Activated naive CD4-positive, alpha-beta T cell treated with anti-CD3 and anti-CD28 coated beads, Interleukin-2, amount 50 U/mL, for 72 hours (primary cell): ENCODE measurements around the gene TMEM191B. TPM values are rescaled to one million over a fixed set of nuclear protein-coding genes. Genes with fewer than 3 reads are reported as not detected.
"Not testable (repeated sequence)": the region's sequence is repeated elsewhere in the genome, so short reads cannot be mapped to it uniquely, and the experiment has no call there.

Source experiments
- ATAC-seq, 2 donors: fragments of 150-1000 bp; cut with Tn5 transposase; 2 replicates each; pipeline ENCODE4 v1.10.0; 2021; ENCODE audit warnings: mild to moderate bottlenecking in 2 of 2, moderate library complexity in 2 of 2
- DNase-seq, 2 donors: peaks; one replicate each; pipeline ENCODE4 v3.0.0; 2021 to 2022; ENCODE audit warnings: low spot score in 2 of 2
- H3K27ac Mint-ChIP-seq, 2 donors: one replicate each; pipeline ENCODE4 v1.8.0; 2022; ENCODE audit warnings: mild to moderate bottlenecking in 2 of 2, mixed read lengths in 2 of 2
- H3K36me3 Mint-ChIP-seq, 2 donors: one replicate each; pipeline ENCODE4 v1.8.0; 2022; ENCODE audit warnings: mixed read lengths in 2 of 2
- H3K9me3 Mint-ChIP-seq, 2 donors: one replicate each; pipeline ENCODE4 v1.8.0; 2022; ENCODE audit warnings: mixed read lengths in 2 of 2
- total RNA-seq, 2 donors: library from RNA; stranded (reverse); gene quantifications; one replicate each; pipeline ENCODE4 v1.2.3, GENCODE V29; 2022

Gene TMEM191B
- 1 to 10 TPM; 1.3 to 1.9 TPM for total RNA-seq

GRCh38 chr22:18527752-18528596 lies at the start of gene TMEM191B:
Gene TMEM191B, plus strand, starts transcription at chr22:18527802. Its CDS starts 179 bp downstream, at chr22:18527981.
- not testable (repeated sequence) for H3K36me3 Mint-ChIP-seq

GRCh38 chr22:18496227-18496626 lies 31.4 kb upstream of the TMEM191B start:
- H3K27ac Mint-ChIP-seq, H3K36me3 Mint-ChIP-seq, H3K9me3 Mint-ChIP-seq, ATAC-seq, DNase-seq: not testable (repeated sequence)

More at GRCh38 chr22:18527752-18528596, at the start of gene TMEM191B:
- not testable (repeated sequence) for DNase-seq, H3K27ac Mint-ChIP-seq, H3K9me3 Mint-ChIP-seq
- peak; percentile 21 to 29 for ATAC-seq

GRCh38 chr22:18511327-18511726 lies 16.3 kb upstream of the TMEM191B start:
- not testable (repeated sequence) for H3K27ac Mint-ChIP-seq, ATAC-seq, H3K36me3 Mint-ChIP-seq, H3K9me3 Mint-ChIP-seq, DNase-seq

GRCh38 chr22:18512378-18512777 lies 15.2 kb upstream of the TMEM191B start:
- H3K36me3 Mint-ChIP-seq, H3K9me3 Mint-ChIP-seq, DNase-seq, H3K27ac Mint-ChIP-seq, ATAC-seq: not testable (repeated sequence)

GRCh38 chr22:18513454-18513853 lies 14.1 kb upstream of the TMEM191B start:
- H3K27ac Mint-ChIP-seq, H3K36me3 Mint-ChIP-seq: not testable (repeated sequence)

GRCh38 chr22:18518061-18518460 lies 9.5 kb upstream of the TMEM191B start, which contains the start of gene GGTLC3:
Gene GGTLC3, minus strand, starts transcription at chr22:18518161. Its CDS starts 264 bp downstream, at chr22:18517897.
- DNase-seq, H3K27ac Mint-ChIP-seq, H3K9me3 Mint-ChIP-seq, ATAC-seq, H3K36me3 Mint-ChIP-seq: not testable (repeated sequence)

More at GRCh38 chr22:18513454-18513853, 14.1 kb upstream of the TMEM191B start:
- not testable (repeated sequence) for H3K9me3 Mint-ChIP-seq, ATAC-seq, DNase-seq

- not testable (repeated sequence) for DNase-seq, H3K9me3 Mint-ChIP-seq, H3K36me3 Mint-ChIP-seq
Observed at GRCh38 chr22:18522762-18523161, 4.8 kb upstream of the TMEM191B start.

GRCh38 chr22:18523328-18523727 lies 4.3 kb upstream of the TMEM191B start:
- not testable (repeated sequence) for DNase-seq, H3K36me3 Mint-ChIP-seq, H3K9me3 Mint-ChIP-seq, ATAC-seq, H3K27ac Mint-ChIP-seq

More at GRCh38 chr22:18522762-18523161, 4.8 kb upstream of the TMEM191B start:
- H3K27ac Mint-ChIP-seq, ATAC-seq: not testable (repeated sequence)

- H3K27ac Mint-ChIP-seq, H3K9me3 Mint-ChIP-seq: not testable (repeated sequence)
- ATAC-seq: peak; percentile 81 to 85
Observed at GRCh38 chr22:18528597-18529415, 1.2 kb downstream of the TMEM191B start.

GRCh38 chr22:18529416-18530145 lies 2.0 kb downstream of the TMEM191B start:
- not testable (repeated sequence) for H3K9me3 Mint-ChIP-seq, DNase-seq, H3K36me3 Mint-ChIP-seq, H3K27ac Mint-ChIP-seq
- ATAC-seq: peak; percentile 8 to 16

More at GRCh38 chr22:18528597-18529415, 1.2 kb downstream of the TMEM191B start:
- H3K36me3 Mint-ChIP-seq: not testable (repeated sequence)
- peak; percentile 76 to 89 for DNase-seq

- not testable (repeated sequence) for DNase-seq, ATAC-seq, H3K27ac Mint-ChIP-seq, H3K36me3 Mint-ChIP-seq, H3K9me3 Mint-ChIP-seq
Observed at GRCh38 chr22:18533633-18534032, 6.0 kb downstream of the TMEM191B start.

- H3K36me3 Mint-ChIP-seq, DNase-seq, H3K27ac Mint-ChIP-seq, H3K9me3 Mint-ChIP-seq, ATAC-seq: not testable (repeated sequence)
Observed at GRCh38 chr22:18534315-18534714, 6.7 kb downstream of the TMEM191B start.

GRCh38 chr22:18539994-18540393 lies 12.4 kb downstream of the TMEM191B start:
- not testable (repeated sequence) for H3K36me3 Mint-ChIP-seq, DNase-seq

GRCh38 chr22:18543400-18543799 lies 15.8 kb downstream of the TMEM191B start:
- not testable (repeated sequence) for H3K9me3 Mint-ChIP-seq, DNase-seq, ATAC-seq, H3K36me3 Mint-ChIP-seq, H3K27ac Mint-ChIP-seq

More at GRCh38 chr22:18539994-18540393, 12.4 kb downstream of the TMEM191B start:
- H3K9me3 Mint-ChIP-seq, ATAC-seq, H3K27ac Mint-ChIP-seq: not testable (repeated sequence)

GRCh38 chr22:18544615-18545014 lies 17.0 kb downstream of the TMEM191B start:
- H3K9me3 Mint-ChIP-seq, ATAC-seq, DNase-seq, H3K36me3 Mint-ChIP-seq, H3K27ac Mint-ChIP-seq: not testable (repeated sequence)

- not testable (repeated sequence) for H3K9me3 Mint-ChIP-seq, DNase-seq, H3K27ac Mint-ChIP-seq, H3K36me3 Mint-ChIP-seq, ATAC-seq
Observed at GRCh38 chr22:18549458-18550179, 22.0 kb downstream of the TMEM191B start.
